Fibroblast of lung (primary cell): ENCODE results near the gene DIS3L2.

Experiments
- EZH2 ChIP-seq: IDR thresholded peaks from 2 replicates; pipeline ENCODE4 v1.5.1; 2012; ENCODE audit warnings: low read length, control low read depth, mild to moderate bottlenecking; ENCODE audit errors: missing control alignments
- TF ChIP-seq, protein P1 (sequence below), 2 donors: IDR thresholded peaks in 1 of 2; conservative IDR thresholded peaks in 1 of 2; 1 replicate in 1 of 2; 2 replicates in 1 of 2; pipeline ENCODE4 v1.5.1; 2011 to 2012; ENCODE audit warnings: low read length in 2 of 2, control low read depth in 1 of 2, inconsistent platforms in 1 of 2, low read depth in 1 of 2, mild to moderate bottlenecking in 1 of 2

DNA sequence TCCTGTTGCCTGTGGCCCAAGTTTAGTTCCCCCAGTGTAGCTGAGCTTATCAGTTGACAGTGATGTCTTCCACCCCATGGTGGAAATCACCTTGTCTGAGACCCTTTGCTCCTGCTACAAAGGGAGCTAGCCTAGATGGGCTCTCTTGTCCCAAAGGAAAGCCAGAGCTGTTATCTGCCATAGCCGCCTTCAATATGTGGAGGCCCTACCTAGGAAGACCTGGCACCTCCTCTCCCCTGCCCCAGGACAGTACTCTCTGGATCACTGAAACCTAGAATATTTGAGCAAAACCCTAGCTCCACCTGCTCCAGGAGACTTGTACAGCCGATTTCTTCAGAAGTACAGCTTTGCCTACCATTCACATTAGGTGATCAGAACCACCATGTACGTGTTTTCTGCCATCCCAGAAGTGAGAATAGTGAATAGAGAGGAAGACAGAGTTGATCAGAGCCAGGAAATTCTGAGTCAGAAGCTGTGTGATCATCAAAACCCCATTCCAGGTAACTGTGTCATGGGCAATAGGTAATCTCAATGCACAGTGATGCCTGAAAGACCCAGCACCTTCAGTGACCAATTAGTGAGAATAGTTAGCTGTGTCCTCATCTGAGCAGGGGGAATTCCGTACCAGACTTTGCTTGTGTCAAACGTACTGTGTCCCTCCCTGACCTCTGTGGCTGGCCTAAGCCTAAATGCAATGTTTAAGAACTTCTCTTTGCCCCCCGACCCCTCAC lies 278.6 kb downstream of the DIS3L2 start:
- TF ChIP-seq, protein P1, sequence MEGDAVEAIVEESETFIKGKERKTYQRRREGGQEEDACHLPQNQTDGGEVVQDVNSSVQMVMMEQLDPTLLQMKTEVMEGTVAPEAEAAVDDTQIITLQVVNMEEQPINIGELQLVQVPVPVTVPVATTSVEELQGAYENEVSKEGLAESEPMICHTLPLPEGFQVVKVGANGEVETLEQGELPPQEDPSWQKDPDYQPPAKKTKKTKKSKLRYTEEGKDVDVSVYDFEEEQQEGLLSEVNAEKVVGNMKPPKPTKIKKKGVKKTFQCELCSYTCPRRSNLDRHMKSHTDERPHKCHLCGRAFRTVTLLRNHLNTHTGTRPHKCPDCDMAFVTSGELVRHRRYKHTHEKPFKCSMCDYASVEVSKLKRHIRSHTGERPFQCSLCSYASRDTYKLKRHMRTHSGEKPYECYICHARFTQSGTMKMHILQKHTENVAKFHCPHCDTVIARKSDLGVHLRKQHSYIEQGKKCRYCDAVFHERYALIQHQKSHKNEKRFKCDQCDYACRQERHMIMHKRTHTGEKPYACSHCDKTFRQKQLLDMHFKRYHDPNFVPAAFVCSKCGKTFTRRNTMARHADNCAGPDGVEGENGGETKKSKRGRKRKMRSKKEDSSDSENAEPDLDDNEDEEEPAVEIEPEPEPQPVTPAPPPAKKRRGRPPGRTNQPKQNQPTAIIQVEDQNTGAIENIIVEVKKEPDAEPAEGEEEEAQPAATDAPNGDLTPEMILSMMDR (conservative IDR thresholded peaks at IDR 0.05 in 1 of 2, IDR thresholded peaks at IDR 0.05 in 1 of 2; ENCODE audit: low read depth in 1 of 2, low read length in 2 of 2) = no peak
- no peak for TF ChIP-seq EZH2
